Putamen (tissue), 1 donor: Measurements from ENCODE around the gene TANC1.

Source experiments
- DNase-seq: peaks from one replicate; pipeline ENCODE4 v3.0.0-alpha.2; 2016; ENCODE audit warnings: low spot score

The TANC1 gene

DNA sequence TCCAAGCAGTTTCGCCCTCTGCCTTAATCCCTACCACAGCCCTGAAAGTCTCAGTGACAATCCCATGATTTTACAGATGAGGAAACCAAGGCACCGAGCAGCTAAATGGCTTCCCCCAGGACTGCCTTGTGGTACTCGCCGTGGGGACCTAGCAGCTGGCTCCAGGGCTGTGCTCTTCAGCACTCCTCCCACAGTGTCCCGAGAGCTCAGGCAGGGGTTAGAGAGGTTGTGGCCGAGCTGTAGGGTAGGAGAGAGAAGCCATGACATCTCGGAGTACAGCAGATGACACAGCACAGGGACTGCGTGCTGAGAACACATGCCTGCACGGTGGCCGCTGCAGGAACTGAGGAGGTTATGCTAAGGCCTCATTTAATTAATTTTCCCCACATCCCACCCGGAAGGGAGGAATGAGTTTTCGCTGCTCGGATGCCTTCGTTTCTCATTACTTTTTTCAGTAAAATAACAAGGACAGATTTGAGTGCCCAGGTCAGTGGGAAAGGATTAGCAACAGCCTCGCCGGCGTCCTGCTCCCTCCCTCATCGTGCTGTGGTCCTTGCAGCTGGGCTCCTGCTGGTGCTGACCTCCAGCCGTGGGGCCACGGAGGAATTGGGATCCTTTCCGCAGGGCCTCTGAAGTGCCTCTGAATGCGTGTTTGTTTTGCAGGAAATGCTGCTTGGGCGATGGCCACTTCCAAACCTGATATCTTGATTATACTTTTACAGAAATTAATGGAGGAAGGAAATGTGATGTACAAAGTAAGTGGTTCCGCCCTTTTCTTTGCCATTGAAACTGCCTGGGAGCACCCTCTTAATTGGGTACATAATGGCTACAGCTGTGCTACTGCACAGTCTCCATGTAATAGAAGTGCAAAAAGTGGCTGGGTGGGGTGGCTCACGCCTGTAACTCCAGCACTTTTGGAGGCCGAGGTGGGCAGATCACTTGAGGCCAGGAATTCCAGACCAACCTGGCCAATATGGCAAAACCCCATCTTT lies 256.9 kb downstream of the TANC1 start:
- DNase-seq = no peak

DNA sequence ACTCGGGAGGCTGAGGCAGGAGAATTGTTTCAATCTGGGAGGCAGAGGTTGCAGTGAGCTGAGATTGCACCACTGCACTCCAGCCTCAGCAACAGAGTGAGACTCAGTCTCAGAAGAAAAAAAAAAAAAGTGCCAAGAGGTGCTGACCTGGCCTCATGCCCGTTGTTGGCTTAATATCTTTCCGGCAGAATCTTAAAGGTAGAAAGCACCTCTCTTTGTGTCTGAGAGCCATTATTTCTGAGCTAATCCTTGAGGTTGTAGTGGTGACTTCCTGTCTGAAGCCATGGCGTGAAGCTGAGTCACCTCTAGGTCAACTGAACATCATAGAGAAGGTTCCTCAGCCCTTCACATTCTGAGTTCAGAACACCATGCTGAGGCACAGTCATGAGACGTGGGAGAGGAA lies 257.6 kb downstream of the TANC1 start:
- no peak for DNase-seq

DNA sequence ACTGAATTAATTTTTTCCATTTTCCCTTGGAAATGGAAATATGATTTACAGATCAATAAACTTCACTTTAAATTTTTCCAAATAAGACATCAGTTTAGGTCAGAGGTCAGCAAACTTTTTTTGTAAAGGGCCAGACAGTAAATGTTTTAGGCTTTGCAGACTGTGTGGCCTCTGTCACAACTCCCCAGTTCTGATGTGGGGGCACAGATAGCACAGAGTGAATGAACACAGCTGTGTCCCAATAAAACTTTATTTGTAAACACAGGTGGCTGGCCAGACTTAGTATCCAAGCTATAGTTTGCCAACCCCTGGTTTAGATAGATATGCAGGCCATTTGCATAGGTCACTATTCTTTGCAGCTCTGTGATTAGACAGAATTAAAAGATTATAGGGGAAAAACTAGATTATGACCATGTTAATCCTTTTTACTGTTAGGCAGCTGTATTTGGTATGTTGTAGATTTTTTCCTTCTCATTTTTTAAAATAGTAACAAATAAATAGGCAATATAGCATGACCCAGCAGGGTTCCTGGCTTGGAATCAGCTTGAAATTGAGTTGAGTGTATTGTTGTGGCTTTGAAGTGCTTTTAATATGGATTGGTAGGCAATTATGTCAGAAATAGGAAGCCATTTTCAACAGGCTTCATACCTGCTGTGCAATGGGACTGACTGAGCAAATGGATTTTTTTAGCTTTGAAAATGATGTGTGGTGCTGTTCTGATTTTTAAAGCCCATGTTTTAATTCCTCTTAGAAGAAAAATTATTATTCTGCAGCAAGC lies 258.4 kb downstream of the TANC1 start:
- DNase-seq = no peak

DNA sequence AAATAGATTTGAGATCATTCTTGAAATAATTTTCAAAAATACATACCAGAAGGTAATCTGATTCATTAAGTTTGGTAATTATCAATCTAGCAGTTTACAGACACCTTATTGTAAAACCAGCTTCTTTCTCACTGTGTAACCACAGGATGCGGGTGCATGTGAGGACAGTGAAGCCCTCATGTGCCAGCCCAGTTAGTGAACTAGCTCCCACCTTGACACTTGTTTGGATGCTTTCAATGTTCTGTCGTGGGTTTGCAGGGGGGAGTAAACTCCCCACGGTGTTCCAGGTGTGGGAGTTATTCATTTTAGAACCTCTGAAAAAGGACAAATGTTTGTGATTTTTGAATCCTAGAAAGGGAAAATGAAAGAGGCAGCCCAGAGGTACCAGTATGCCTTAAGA lies 259.0 kb downstream of the TANC1 start:
- DNase-seq = no peak

DNA sequence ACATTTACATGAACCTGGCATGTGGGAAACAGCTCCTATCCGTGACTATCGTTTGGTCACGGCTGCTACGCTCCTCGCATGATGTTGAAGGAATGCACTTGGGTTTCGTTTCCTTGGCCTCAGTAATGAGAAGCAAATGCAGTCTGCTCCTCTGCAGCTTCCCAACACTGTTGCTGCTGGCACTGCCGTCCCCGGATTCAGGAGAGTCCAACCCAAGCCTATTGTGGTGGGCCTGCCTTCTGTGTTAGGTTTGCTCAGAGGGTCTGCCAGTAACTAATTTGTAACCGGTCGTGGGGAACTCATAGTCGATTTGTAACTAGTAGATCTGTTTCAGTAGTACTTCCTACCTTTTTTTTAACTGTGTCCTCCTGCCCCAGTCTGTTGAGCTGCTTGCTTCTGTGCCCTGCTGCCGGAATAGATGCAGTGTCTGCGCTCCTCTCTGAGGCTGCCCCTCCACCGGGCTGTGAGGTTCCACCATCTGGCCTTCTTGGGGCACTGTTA lies 259.7 kb downstream of the TANC1 start:
- DNase-seq = no peak

DNA sequence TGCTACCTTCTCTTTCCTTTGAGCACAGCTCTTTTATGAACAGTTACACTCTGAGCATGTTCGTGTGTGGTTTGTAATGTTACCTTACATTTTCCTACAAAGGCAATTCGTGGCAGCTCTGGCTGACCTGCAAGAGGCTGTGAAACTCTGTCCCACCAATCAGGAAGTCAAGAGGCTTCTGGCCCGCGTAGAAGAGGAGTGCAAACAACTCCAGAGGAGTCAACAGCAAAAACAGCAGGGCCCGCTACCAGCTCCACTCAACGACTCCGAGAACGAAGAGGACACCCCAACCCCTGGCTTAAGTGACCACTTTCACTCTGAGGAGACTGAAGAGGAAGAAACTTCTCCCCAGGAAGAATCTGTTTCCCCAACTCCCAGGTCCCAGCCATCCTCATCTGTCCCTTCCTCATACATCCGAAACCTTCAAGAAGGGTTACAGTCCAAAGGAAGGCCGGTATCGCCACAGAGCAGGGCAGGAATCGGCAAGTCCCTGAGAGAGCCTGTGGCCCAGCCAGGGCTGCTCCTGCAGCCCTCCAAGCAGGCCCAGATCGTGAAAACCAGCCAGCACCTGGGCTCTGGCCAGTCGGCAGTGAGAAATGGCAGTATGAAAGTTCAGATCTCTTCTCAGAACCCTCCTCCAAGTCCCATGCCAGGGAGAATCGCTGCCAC lies 261.2 kb downstream of the TANC1 start:
- DNase-seq = no peak

DNA sequence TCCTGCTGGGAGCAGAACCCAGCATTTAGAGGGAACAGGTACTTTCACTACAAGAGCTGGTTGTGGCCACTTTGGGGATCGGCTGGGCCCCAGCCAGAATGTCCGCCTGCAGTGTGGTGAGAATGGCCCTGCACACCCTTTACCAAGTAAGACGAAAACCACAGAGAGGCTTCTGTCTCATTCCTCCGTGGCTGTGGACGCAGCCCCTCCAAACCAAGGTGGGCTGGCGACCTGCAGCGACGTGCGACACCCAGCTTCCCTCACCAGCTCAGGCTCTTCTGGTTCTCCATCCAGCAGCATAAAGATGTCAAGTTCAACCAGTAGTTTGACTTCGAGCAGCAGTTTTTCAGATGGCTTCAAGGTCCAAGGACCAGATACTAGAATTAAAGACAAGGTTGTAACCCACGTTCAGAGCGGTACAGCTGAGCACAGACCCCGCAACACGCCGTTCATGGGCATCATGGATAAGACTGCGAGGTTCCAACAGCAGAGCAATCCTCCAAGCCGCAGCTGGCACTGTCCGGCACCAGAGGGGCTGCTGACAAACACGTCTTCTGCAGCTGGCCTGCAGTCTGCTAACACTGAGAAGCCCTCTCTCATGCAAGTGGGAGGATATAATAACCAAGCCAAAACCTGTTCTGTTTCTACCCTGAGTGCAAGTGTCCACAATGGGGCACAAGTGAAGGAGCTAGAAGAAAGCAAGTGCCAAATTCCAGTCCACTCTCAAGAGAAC lies 261.9 kb downstream of the TANC1 start:
- peak; percentile 23 for DNase-seq

DNA sequence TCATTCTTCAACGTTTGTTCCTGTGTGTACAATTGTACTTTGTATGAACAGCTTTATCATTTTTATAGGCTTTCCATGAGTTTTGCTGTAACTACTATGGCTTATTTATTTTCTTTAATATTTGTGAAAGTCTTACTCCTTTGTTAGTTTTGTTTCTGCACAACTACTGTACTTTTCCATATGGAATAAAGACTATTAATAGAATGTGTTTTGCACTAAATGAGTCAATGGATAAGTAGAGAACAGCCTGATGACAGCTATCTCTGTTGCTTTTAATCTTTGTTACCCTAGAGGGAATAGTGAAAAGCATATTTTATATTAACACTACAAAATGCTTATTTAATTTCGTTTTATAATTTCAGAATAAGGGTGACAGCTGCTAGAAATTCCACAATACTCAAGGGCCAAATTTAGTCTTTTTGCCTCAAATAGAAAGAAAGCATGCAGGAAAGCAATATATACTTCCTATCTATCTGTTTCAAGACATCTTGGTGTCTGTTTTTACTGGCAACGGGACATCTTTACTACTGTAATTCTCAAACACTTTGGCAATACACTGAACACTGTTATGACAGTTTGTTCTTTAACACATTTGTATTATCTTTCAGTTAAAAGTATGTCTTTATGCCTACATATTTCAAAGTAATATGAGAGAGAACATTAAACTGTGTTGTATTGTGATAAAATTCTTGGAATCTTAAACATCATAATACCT lies 264.2 kb downstream of the TANC1 start:
- no peak for DNase-seq

DNA sequence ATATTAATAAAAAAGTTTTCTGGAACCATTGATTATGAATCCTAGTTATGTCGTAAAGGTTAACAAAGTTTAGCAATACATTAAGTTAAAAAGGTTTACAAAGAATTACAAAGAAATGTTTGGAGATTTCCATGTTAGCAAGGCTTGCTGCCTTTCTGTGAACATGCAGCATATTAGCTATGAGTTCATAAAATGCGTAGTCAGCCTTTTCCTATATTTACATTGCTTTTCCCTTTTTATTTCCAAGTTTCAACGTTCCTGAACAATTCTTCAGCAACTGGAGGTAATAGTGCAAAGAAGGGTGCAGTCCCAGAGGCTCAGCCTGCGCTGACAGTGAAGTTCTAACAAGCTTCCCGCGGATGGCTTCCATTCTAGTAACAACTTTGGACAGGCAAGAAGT lies 266.4 kb downstream of the TANC1 start:
- DNase-seq = no peak

DNA sequence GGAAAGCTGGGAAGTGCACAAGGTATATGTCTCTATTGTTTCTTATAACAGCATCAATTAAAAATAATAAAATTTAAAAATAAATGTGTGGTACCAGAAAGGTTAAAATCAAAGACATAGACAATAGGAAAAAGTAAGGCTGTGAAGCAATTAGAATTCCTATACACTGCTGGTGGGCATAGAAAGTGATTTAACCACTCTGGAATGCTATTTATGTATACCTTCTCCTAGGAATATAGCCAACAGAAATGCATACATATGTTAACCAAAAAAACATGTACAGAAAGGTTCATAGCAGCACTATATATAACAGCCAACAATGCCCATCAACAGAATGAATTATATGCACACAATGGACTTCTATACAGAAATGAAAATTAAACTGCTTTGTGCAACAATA lies 275.1 kb downstream of the TANC1 start:
- no peak for DNase-seq

DNA sequence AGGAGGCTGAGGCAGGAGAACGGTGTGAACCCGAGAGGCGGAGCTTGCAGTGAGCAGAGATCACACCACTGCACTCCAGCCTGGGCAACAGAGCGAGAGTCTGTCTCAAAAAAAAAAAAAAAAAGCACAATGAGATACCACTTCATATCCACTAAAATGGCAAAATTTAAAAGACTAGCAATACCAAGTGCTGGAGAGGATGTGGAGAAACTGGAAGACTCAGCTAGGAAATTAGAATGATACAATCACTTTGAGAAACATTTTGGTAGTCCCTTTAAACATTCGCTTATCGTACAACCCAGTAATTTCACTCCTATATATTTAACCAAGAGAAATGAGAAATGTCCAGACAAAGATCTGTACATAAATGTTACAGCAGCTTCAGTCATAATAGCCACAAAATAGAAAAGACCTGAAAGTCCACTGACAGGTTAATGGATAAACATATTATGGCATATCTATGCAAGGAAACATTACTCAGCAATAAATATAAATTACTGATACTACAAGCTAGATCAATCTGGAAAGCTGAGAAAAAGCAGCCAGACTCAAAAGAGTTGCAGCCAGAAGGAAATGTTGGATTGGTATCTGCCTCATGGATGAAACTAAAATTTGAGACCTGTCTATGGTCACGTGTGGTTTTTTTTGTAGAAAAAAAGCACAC lies 278.0 kb downstream of the TANC1 start:
- DNase-seq = no peak

DNA sequence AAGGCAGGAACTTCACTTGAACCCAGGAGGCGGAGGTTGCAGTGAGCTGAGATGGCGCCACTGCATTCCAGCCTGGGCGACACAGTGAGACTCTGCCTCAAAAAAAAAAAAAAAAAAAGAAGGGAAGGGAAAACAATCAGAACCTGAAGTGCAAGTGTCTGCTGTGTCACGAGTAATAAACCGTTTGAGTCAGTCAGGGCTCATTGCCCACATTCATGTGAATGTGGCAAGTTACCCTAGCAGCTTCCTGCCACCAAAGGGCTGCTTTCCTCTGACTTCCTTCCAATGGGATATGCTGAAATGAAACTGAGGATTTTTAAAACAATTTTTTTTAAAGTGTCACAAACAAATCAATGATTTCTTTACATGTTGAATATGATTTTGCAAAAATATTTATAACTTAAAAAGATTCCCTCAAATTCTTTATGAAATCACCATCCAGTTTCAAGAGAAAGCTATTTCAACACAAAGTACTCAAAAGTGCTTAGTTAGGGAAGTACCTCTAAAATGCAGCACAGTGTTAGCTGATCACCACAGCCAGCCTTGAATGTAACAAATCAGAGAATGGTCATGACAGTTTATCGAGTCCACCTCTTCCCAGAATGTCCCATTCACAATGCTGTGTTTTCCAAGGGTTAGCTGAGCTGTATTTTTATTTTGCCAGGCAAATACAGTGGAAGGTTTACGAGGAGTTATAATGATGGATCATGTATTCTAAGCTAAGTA lies 281.7 kb downstream of the TANC1 start:
- DNase-seq = peak; percentile 64

DNA sequence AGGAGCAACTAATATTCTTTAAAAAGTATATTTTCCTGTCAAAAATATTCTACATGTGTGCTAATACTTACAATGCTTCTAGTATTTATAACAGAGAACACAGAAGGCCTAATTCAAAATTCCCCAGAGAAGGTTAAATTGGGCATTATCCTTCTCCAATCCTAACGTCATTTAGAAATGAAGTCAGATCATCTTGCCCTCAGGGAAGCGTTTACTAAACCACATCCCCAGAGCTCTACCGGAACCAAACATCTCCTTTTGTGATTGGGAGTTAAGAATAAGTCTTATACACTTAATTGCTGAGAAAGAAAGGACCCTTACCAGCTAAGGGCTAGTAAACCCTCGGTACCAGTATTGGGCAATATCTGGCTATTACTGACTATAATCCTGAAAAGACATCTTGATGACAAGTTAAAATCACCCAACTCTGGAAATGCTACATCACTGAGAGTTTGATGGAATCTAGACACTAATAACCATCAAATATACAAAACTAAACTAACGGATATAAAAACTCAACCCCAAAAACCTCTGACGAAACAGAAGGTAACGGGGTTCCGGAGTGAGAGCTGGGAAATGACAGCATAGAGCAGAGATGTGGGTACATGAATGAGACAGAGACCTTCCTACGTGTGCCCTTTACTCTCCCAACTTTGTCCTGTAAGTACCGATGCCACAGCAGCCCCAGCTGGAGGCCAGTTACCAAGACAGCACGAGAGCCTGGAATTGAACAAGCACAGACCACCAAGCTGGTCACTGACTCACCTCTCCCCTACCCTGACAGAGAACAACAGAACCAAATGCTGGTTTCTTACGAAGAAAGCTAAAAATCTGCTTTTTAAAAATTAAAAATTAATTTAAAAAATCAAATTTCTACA lies 283.1 kb downstream of the TANC1 start:
- no peak for DNase-seq

DNA sequence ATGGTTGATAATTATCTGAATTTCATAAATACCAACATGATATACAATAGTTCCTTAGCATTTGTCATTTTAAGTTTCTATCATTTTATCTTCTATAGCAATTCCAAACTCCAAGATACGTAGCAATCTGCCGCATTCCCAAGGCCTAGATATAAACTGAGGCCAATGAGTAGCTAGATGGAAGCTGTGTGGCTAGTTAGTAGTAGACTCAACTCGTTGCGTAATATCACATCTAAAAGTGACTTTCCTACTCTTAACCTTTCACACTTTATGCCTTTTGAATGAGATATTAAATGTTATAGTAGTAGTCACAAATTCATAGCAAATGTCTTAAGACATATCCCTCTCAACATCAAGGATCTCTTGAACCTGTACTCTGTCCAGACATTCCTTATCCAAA lies 284.5 kb downstream of the TANC1 start:
- no peak for DNase-seq

DNA sequence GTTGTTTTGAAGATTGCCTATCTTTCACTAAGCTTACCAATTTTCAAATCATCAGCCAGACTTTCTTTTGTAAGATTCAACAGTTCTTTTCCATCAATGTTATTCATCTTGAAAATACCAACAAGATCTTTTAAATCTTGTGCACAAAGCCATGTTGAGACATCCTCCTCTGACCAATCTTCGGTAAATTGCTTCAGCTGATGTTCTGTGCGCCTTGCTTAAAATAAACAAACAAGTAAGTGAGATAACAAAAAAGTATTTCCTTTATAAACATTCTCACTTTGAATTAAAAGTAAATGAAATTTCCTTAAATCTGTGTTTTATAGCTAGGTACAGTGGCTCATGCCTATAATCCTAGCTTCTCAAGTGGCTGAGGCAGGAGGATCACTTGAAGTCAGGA lies 287.7 kb downstream of the TANC1 start:
- no peak for DNase-seq

DNA sequence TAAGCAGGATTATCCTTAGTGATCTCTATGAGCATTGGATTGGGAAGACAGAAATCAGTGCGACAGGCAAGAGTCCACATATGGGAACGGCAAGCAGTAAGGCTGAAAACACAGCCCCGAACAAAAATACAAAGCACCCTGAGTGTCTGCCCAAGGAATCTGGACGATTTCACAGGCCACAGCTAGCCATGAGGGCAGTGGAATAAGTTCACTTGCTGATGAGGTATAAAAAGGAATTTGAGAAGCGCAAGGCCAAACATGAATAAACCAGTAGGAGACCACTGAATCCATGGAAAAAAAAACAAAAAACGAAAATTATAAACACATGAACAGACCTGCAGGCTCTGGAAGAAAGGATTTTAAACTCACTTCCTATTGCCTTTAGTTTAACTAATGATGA lies 293.8 kb downstream of the TANC1 start:
- DNase-seq = no peak

DNA sequence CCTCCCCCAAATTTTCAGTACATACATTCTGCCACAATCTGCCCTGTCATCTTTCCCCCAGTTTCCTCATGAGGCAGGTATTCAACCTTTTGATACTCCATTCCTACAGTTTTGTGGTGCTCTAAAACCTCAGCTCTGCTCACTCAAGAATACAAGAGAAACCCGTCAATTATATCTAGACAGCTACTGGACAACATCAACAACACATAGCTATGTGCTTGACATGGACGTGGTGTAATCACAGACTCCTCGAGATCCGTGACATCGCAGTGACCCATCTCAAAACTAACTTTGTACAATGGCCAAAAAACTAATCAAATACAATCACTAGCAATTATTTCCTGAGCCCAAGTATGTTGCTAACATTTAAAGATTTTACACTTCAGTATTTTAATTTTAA lies 294.5 kb downstream of the TANC1 start:
- DNase-seq = no peak

DNA sequence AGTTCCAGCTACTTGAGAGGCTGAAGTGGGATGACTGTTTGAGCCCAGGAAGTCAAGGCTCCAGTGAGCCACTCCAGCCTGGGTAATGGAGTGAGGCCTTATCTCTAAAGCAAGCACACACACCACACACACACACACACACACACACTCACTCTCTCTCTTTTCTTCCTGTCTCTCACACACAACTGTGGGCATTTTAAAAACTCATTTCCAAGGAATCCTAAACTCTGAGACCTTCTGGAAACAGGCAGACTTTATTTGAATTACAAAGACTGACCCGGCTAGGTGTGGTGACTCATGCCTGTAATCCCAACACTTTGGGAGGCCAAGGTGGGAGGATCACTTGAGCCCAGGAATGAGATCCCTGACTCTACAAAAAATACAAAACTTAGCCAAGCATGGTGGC lies 296.7 kb downstream of the TANC1 start:
- no peak for DNase-seq

DNA sequence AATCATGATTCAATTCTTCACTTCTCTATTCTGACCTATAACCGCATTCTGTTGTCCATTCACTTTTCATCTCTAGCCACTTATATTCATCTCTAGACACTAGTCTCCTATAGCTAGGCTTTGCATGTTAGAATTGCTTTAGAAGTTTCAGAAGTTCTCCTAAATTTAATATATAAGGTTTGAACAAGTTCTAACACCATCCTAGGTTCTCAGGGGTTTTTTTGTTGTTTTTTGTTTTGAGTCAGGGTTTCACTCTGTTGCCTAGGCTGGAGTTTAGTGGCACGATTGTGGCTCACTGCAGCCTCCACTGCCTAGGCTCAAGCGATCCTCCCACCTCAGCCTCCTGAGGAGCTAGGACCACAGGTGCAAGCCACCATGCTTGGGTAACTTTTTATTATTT lies 298.1 kb downstream of the TANC1 start:
- DNase-seq = no peak
